ENCODE data around the gene PTPRM. TPM values are rescaled to one million over a fixed set of nuclear protein-coding genes. Genes with fewer than 3 reads are reported as not detected.

Gene PTPRM
- total RNA-seq, 4 donors from 2014 or later = 22.5 to 92.5 (median 39.2) TPM

DNA sequence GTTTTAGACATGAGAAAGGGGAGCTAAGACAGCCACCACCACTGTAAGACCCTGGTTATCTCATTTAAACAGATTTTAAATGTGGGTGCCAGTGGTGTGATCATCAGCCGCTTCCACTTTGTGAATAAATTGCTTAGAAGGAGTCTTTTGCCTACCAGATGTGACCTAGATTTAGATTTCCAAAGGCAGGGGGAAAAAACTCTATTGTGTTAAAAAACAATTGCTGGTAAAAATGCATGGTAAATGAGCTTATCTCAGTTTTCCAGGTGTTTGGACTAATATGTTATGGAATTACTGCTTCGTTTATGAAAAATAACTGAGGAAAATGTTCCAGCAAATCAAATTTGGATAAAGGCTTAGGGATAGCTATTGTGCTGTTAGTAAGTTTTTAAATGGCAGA, 575.8 kb downstream of the PTPRM start:
- Histone ChIP-seq H3K27me3 (no peaks in the 10 kb centered on the region), H3K9me3 (no peaks in the 10 kb centered on the region), H3K4me3 (no peak overlapping the region), H3K36me3 (no peaks in the 10 kb centered on the region), H3K27ac (no peak overlapping the region), H3K4me1 (peaks cover 0 to 12% (median 2%) of the 10 kb centered on the region in 4 donors)
- intact Hi-C loops (cut with DNase I; ENCODE audit: low total_unique reads) (no loop called here), in situ Hi-C loops (cut with MboI; ENCODE audit: low pct_ligation_motif_present in 1 of 4, low pct_unique_long_range_greater_than_20kb in 1 of 4, low sequenced_read_pairs in 3 of 4) (no loop called here)
- no peak for DNase-seq
- WGBS, 2 donors (ENCODE audit: low coverage in 1 of 2) = 84 to 94% methylated on average over 2 of the region's 2 CpGs
- TF ChIP-seq EP300 (IDR thresholded peaks at IDR 0.05; ENCODE audit: low read depth) (no peak), POLR2A (IDR thresholded peaks at IDR 0.05) (no peak), POLR2AphosphoS5 (IDR thresholded peaks at IDR 0.05) (no peak)
- TF ChIP-seq, protein P1, sequence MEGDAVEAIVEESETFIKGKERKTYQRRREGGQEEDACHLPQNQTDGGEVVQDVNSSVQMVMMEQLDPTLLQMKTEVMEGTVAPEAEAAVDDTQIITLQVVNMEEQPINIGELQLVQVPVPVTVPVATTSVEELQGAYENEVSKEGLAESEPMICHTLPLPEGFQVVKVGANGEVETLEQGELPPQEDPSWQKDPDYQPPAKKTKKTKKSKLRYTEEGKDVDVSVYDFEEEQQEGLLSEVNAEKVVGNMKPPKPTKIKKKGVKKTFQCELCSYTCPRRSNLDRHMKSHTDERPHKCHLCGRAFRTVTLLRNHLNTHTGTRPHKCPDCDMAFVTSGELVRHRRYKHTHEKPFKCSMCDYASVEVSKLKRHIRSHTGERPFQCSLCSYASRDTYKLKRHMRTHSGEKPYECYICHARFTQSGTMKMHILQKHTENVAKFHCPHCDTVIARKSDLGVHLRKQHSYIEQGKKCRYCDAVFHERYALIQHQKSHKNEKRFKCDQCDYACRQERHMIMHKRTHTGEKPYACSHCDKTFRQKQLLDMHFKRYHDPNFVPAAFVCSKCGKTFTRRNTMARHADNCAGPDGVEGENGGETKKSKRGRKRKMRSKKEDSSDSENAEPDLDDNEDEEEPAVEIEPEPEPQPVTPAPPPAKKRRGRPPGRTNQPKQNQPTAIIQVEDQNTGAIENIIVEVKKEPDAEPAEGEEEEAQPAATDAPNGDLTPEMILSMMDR (IDR thresholded peaks at IDR 0.05) = no peak

DNA sequence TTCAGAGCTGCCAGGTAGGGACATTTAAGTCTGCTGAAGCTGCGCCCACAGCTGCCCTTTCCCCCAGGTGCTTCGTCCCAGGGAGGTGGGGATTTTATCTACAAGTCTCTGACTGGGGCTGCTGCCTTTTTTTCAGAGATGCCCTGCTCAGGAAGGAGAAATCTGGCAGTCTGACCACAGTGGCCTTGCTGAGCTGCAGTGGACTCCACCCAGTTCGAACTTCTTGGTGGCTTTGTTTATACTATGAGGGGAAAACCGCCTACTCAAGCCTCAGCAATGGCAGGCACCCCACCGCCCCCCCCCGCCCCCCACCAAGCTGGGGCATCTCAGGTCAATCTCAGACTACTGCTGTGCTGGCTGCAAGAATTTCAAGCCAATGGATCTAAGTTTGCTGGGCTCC, 584.1 kb downstream of the PTPRM start:
- no peak overlapping the region for H3K4me3 ChIP-seq
- no peak overlapping the region for H3K27ac ChIP-seq
- H3K27me3 ChIP-seq = no peaks in the 10 kb centered on the region
- intact Hi-C loops (cut with DNase I; ENCODE audit: low total_unique reads) = no loop called here
- no peak for DNase-seq
- 79% methylated on average over 6 of the region's 6 CpGs; no CpG with 5 or more reads in 1 of the 2 donors for WGBS, 2 donors (ENCODE audit: low coverage in 1 of 2)
- no peaks in the 10 kb centered on the region for H3K4me1 ChIP-seq
- TF ChIP-seq EP300 (IDR thresholded peaks at IDR 0.05; ENCODE audit: low read depth) (no peak), POLR2A (IDR thresholded peaks at IDR 0.05) (no peak), POLR2AphosphoS5 (IDR thresholded peaks at IDR 0.05) (no peak)
- TF ChIP-seq, protein P1 (IDR thresholded peaks at IDR 0.05) = no peak
- no peaks in the 10 kb centered on the region for H3K9me3 ChIP-seq
- in situ Hi-C loops (cut with MboI; ENCODE audit: low pct_ligation_motif_present in 1 of 4, low pct_unique_long_range_greater_than_20kb in 1 of 4, low sequenced_read_pairs in 3 of 4) = no loop called here
- no peaks in the 10 kb centered on the region for H3K36me3 ChIP-seq

DNA sequence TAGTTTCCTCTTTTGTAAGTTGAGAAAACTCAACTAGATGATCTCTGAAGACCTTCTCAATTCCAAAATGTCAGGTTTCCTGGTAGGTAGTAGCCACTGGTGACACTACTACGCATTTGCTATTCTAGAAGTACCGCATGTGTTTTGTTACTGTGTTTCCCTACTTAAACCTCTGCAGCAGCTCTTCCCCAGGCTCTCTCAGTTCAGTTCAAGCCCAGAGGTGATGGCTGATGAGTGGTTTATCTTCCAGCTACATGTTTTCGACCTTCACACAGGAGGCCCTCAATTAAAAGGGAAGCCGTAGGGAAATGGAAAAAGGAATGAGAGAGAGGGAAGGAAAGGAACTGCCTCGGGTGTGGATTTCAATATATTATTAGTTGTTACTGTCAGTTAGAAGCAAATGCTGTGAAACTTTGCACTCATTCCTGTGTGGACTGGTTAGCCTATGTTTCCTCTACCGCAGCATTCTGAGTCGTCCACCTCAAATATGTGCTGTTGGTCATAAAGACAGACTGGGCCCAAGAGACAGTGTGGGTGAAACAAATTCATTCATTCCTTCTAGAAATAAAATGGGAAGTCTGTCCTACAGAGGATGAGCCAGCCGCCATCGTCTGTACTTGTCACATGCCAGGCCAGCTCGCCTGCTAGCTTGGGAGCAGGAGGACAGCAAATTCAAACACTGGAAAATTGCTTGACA, 586.9 kb downstream of the PTPRM start:
- DNase-seq = no peak
- Histone ChIP-seq H3K27ac (no peak overlapping the region), H3K27me3 (no peaks in the 10 kb centered on the region), H3K9me3 (no peaks in the 10 kb centered on the region), H3K4me1 (no peaks in the 10 kb centered on the region), H3K4me3 (no peak overlapping the region), H3K36me3 (no peaks in the 10 kb centered on the region)
- TF ChIP-seq POLR2A (IDR thresholded peaks at IDR 0.05) (no peak), POLR2AphosphoS5 (IDR thresholded peaks at IDR 0.05) (no peak), EP300 (IDR thresholded peaks at IDR 0.05; ENCODE audit: low read depth) (no peak)
- TF ChIP-seq, protein P1 (IDR thresholded peaks at IDR 0.05) = no peak
- intact Hi-C loops (cut with DNase I; ENCODE audit: low total_unique reads) (no loop called here), in situ Hi-C loops (cut with MboI; ENCODE audit: low pct_ligation_motif_present in 1 of 4, low pct_unique_long_range_greater_than_20kb in 1 of 4, low sequenced_read_pairs in 3 of 4) (no loop called here)
- WGBS, 2 donors (ENCODE audit: low coverage in 1 of 2) = 83 to 93% methylated on average over 7 to 10 of the region's 10 CpGs

DNA sequence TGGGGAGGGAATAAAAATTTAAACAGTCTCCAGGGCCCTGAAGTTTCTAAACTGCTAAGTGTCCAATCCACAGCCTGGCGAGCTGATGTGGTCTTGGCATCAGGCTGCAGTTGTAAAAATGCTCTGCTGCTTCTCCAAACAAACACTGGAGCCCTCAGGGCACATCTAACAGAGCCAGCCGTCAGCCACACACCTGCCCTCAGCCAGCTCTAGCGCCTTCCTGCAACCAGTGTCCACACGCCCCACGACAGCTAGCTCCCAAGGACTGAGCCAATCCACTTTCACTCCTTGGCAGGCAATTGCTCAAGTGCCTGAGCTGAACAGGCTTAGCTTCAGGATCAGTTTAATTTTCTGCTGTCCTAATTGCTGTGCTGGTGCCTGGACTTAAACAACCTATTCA, 595.7 kb downstream of the PTPRM start:
- intact Hi-C loops (cut with DNase I; ENCODE audit: low total_unique reads) (no loop called here), in situ Hi-C loops (cut with MboI; ENCODE audit: low pct_ligation_motif_present in 1 of 4, low pct_unique_long_range_greater_than_20kb in 1 of 4, low sequenced_read_pairs in 3 of 4) (no loop called here)
- Histone ChIP-seq H3K9me3 (no peaks in the 10 kb centered on the region), H3K27me3 (no peaks in the 10 kb centered on the region), H3K36me3 (no peaks in the 10 kb centered on the region), H3K27ac (no peak overlapping the region), H3K4me3 (no peak overlapping the region), H3K4me1 (no peaks in the 10 kb centered on the region)
- TF ChIP-seq POLR2A (IDR thresholded peaks at IDR 0.05) = no peak
- TF ChIP-seq, protein P1 (IDR thresholded peaks at IDR 0.05) = no peak
- TF ChIP-seq EP300 (IDR thresholded peaks at IDR 0.05; ENCODE audit: low read depth) = no peak
- TF ChIP-seq POLR2AphosphoS5 (IDR thresholded peaks at IDR 0.05) = no peak
- DNase-seq = no peak
- 57% methylated on average over 5 of the region's 5 CpGs; no CpG with 5 or more reads in 1 of the 2 donors for WGBS, 2 donors (ENCODE audit: low coverage in 1 of 2)
